CD14-positive monocyte (primary cell): ENCODE data around the gene DPF3. TPM values are rescaled to one million over a fixed set of nuclear protein-coding genes. Genes with fewer than 3 reads are reported as not detected.

Source experiments
- DNase-seq, 3 donors: peaks; one replicate each; pipeline ENCODE4 v3.0.0-alpha.2; 2011 to 2022
- H2AFZ ChIP-seq: 2 replicates; pipeline ENCODE4 v1.6.0; 2012; ENCODE audit warnings: mild to moderate bottlenecking, low read depth, low read length, inconsistent platforms; ENCODE audit not compliant: insufficient read depth, poor library complexity, severe bottlenecking
- H3K27ac ChIP-seq, 2 donors: 1 replicate in 1 of 2; 2 replicates in 1 of 2; pipeline ENCODE4 v1.5.1; 2012 to 2013; ENCODE audit warnings: low read length in 2 of 2, control low read depth in 1 of 2, inconsistent platforms in 1 of 2, low read depth in 1 of 2, mild to moderate bottlenecking in 1 of 2
- H3K27me3 ChIP-seq, 2 donors: one replicate each; pipeline versions ENCODE4 v1.6.0 to v1.6.1; 2011 to 2013; ENCODE audit warnings: low read length in 2 of 2; ENCODE audit not compliant: control insufficient read depth in 2 of 2, insufficient read depth in 2 of 2
- H3K36me3 ChIP-seq, 2 donors: replicated peaks in 1 of 2; 1 replicate in 1 of 2; 2 replicates in 1 of 2; pipeline versions ENCODE4 v1.5.1 to v1.6.1; 2012 to 2013; ENCODE audit warnings: low read length in 2 of 2, control low read depth in 1 of 2, inconsistent platforms in 1 of 2, mild to moderate bottlenecking in 1 of 2; ENCODE audit not compliant: insufficient read depth in 2 of 2, control insufficient read depth in 1 of 2
- H3K4me1 ChIP-seq, 2 donors: 1 replicate in 1 of 2; 2 replicates in 1 of 2; pipeline versions ENCODE4 v1.5.1 to v1.6.1; 2012 to 2013; ENCODE audit warnings: low read length in 2 of 2, control low read depth in 1 of 2, inconsistent platforms in 1 of 2, mild to moderate bottlenecking in 1 of 2, moderate library complexity in 1 of 2; ENCODE audit not compliant: insufficient read depth in 2 of 2, control insufficient read depth in 1 of 2
- H3K4me2 ChIP-seq: replicated peaks from 2 replicates; pipeline ENCODE3; 2012; ENCODE audit warnings: low read length, moderate library complexity, mild to moderate bottlenecking; ENCODE audit not compliant: poor library complexity, severe bottlenecking; ENCODE audit errors: extremely low read depth
- H3K4me3 ChIP-seq, 3 experiments: fragments of 200-600 bp in 1 of 3; sonication (generic) in 1 of 3; replicated peaks in 1 of 3; 1 replicate in 2 of 3; 2 replicates in 1 of 3; pipeline ENCODE4 v1.5.1; 2011 to 2013; ENCODE audit warnings: low read length in 3 of 3, mild to moderate bottlenecking in 3 of 3, control low read depth in 2 of 3, low read depth in 2 of 3, inconsistent platforms in 1 of 3, moderate library complexity in 1 of 3
- H3K79me2 ChIP-seq: 2 replicates; pipeline ENCODE4 v1.6.0; 2012; ENCODE audit warnings: mild to moderate bottlenecking, control low read depth, inconsistent platforms, low read length, moderate library complexity; ENCODE audit not compliant: insufficient read depth
- H3K9ac ChIP-seq: 2 replicates; pipeline ENCODE4 v1.6.0; 2017; ENCODE audit warnings: low read length, mild to moderate bottlenecking; ENCODE audit not compliant: insufficient read depth, poor library complexity, severe bottlenecking
- H3K9me3 ChIP-seq, 2 donors: replicated peaks in 1 of 2; 1 replicate in 1 of 2; 2 replicates in 1 of 2; pipeline versions ENCODE4 v1.5.1 to v1.6.1; 2012 to 2013; ENCODE audit warnings: low read length in 2 of 2, control low read depth in 1 of 2; ENCODE audit not compliant: control insufficient read depth in 1 of 2, insufficient read depth in 1 of 2
- H4K20me1 ChIP-seq: 2 replicates; pipeline ENCODE4 v1.6.0; 2012; ENCODE audit warnings: mild to moderate bottlenecking, low read length, control low read depth, moderate library complexity; ENCODE audit not compliant: insufficient read depth
- H3K27ac Mint-ChIP-seq, 7 donors: one replicate each; pipeline ENCODE4 v1.8.0; 2020; ENCODE audit warnings: mild to moderate bottlenecking in 7 of 7, mixed read lengths in 7 of 7, moderate library complexity in 6 of 7, inconsistent platforms in 2 of 7
- H3K27me3 Mint-ChIP-seq, 3 donors: one replicate each; pipeline ENCODE4 v1.8.0; 2021 to 2022; ENCODE audit warnings: low read depth in 3 of 3, mild to moderate bottlenecking in 3 of 3, mixed read lengths in 3 of 3, moderate library complexity in 3 of 3, inconsistent platforms in 1 of 3
- H3K36me3 Mint-ChIP-seq, 2 donors: one replicate each; pipeline ENCODE4 v1.8.0; 2020; ENCODE audit warnings: mixed read lengths in 2 of 2, inconsistent platforms in 1 of 2, mild to moderate bottlenecking in 1 of 2
- H3K4me1 Mint-ChIP-seq: one replicate; pipeline ENCODE4 v1.8.0; 2020; ENCODE audit warnings: mild to moderate bottlenecking, mixed read lengths
- H3K4me3 Mint-ChIP-seq, 2 donors: one replicate each; pipeline ENCODE4 v1.8.0; 2020; ENCODE audit warnings: mild to moderate bottlenecking in 2 of 2, mixed read lengths in 2 of 2, moderate library complexity in 1 of 2
- H3K9me3 Mint-ChIP-seq, 7 donors: one replicate each; pipeline ENCODE4 v1.8.0; 2020 to 2022; ENCODE audit warnings: mixed read lengths in 7 of 7, mild to moderate bottlenecking in 6 of 7, moderate library complexity in 6 of 7, inconsistent platforms in 2 of 7
- WGBS: methylation state at CpG from one replicate; pipeline ENCODE4 v1.1.5; 2013; ENCODE audit warnings: missing lambda C conversion rate; ENCODE audit not compliant: insufficient coverage; 5-methylcytosine and 5-hydroxymethylcytosine counted together
- intact Hi-C, 2 donors: fragments of 100-400 bp; cut with micrococcal nuclease; formaldehyde crosslinking; loops; one replicate each; pipeline versions ENCODE4 v1.15.0 to v1.15.1; 2023
- polyA plus RNA-seq, 3 donors: library from polyadenylated mRNA; depleted of rRNA in 1 of 3; unstranded in 2 of 3; stranded (reverse) in 1 of 3; fragments of 300-500 nt in 2 of 3; fragments of >200 nt in 1 of 3; fragmentation: Illumina TruSeq in 2 of 3; gene quantifications; 1 replicate in 2 of 3; 2 replicates in 1 of 3; pipeline ENCODE4 v1.2.3, GENCODE V29; 2012 to 2021
- TF ChIP-seq, protein P1 (sequence below): fragments of 200-600 bp; IDR thresholded peaks from one replicate; pipeline ENCODE4 v1.8.0; 2022; ENCODE audit warnings: antibody characterized with exemption, mild to moderate bottlenecking

DPF3 gene
- polyA plus RNA-seq, 3 donors = 0.33 to 0.39 TPM; not detected in 1

DNA sequence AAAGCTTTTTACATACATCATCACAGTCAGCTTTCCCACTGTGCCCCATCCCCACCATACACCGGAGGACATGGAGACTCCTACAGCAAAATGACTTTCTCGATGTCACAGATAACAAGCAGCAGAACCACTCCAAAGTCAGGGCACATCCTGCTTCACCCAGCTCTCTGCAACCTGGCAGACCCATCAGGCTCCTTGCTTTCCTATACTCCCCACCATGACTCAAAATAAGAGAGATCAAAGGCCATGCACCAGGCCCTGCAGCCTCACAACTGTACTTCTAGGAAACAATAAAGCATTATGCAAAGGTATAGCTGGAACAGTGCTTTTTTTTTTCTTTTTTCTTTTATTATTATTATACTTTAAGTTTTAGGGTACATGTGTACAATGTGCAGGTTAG is 187.4 kb downstream of the DPF3 start:
- intact Hi-C loops = no loop called here
- H3K4me3 ChIP-seq = no peak overlapping the region
- no peak overlapping the region for H3K27ac Mint-ChIP-seq

DNA sequence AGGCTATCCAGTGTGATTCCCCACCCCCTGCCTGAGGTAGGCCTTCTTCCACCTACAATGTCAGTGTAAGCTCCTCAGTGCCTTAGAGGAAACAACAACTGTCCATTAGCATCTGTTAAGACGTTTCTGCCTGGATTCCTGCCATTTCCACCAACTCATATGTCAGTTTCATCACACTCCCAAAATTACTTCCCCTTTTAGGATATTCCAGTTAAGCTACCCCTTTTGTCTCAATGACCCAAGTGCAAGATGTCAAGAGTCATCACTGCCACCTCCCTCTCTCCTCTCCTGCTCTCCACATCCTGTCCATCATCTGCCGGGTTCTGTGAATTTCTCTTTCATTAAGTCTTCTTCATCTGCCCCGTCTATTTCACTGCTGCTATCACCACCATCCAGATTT is 189.4 kb downstream of the DPF3 start:
- no peak overlapping the region for H3K4me2 ChIP-seq
- H3K79me2 ChIP-seq = no peaks in the 10 kb centered on the region
- H3K36me3 Mint-ChIP-seq = no peaks in the 10 kb centered on the region
- DNase-seq = peak; percentile 28 to 48 (median 46)
- no peak overlapping the region for H3K4me3 Mint-ChIP-seq
- no peak overlapping the region for H3K27ac Mint-ChIP-seq
- H3K4me1 ChIP-seq = peaks cover 12 to 14% of the 10 kb centered on the region in 2 donors
- no peak overlapping the region for H3K4me3 ChIP-seq
- intact Hi-C loops = no loop called here
- H3K27me3 ChIP-seq = no peaks in the 10 kb centered on the region
- H2AFZ ChIP-seq = no peak overlapping the region
- H3K36me3 ChIP-seq = no peaks in the 10 kb centered on the region
- H3K27me3 Mint-ChIP-seq = peaks cover 0 to 7% (median 3%) of the 10 kb centered on the region in 3 donors
- no peak overlapping the region for H3K9ac ChIP-seq
- WGBS = 10% methylated on average over 3 of the region's 3 CpGs
- TF ChIP-seq, protein P1, sequence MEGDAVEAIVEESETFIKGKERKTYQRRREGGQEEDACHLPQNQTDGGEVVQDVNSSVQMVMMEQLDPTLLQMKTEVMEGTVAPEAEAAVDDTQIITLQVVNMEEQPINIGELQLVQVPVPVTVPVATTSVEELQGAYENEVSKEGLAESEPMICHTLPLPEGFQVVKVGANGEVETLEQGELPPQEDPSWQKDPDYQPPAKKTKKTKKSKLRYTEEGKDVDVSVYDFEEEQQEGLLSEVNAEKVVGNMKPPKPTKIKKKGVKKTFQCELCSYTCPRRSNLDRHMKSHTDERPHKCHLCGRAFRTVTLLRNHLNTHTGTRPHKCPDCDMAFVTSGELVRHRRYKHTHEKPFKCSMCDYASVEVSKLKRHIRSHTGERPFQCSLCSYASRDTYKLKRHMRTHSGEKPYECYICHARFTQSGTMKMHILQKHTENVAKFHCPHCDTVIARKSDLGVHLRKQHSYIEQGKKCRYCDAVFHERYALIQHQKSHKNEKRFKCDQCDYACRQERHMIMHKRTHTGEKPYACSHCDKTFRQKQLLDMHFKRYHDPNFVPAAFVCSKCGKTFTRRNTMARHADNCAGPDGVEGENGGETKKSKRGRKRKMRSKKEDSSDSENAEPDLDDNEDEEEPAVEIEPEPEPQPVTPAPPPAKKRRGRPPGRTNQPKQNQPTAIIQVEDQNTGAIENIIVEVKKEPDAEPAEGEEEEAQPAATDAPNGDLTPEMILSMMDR = no peak
- H3K27ac ChIP-seq = no peak overlapping the region
- no peaks in the 10 kb centered on the region for H3K9me3 ChIP-seq
- peaks cover 28% of the 10 kb centered on the region for H3K4me1 Mint-ChIP-seq
- H4K20me1 ChIP-seq = no peaks in the 10 kb centered on the region
- H3K9me3 Mint-ChIP-seq = peaks cover 0 to 1% (median 0%) of the 10 kb centered on the region in 7 donors

More for the DNA sequence above, 187.4 kb downstream of the DPF3 start:
- H3K4me3 Mint-ChIP-seq = no peak overlapping the region
- H3K36me3 Mint-ChIP-seq = no peaks in the 10 kb centered on the region
- H3K36me3 ChIP-seq = no peaks in the 10 kb centered on the region
- peaks cover 0 to 5% of the 10 kb centered on the region in 2 donors for H3K4me1 ChIP-seq
- peaks cover 10% of the 10 kb centered on the region for H3K4me1 Mint-ChIP-seq
- 89% methylated on average over 2 of the region's 2 CpGs for WGBS
- no peak overlapping the region for H3K27ac ChIP-seq
- no peak overlapping the region for H3K9ac ChIP-seq
- H4K20me1 ChIP-seq = no peaks in the 10 kb centered on the region
- no peaks in the 10 kb centered on the region for H3K9me3 ChIP-seq
- no peaks in the 10 kb centered on the region for H3K27me3 ChIP-seq
- H2AFZ ChIP-seq = no peak overlapping the region
- no peaks in the 10 kb centered on the region for H3K79me2 ChIP-seq
- H3K27me3 Mint-ChIP-seq = peaks cover 0 to 8% (median 3%) of the 10 kb centered on the region in 3 donors
- TF ChIP-seq, protein P1 = no peak
- DNase-seq = no peak
- H3K9me3 Mint-ChIP-seq = peaks cover 0 to 1% (median 0%) of the 10 kb centered on the region in 7 donors
- no peak overlapping the region for H3K4me2 ChIP-seq
